GM18517 (cell line): Measurements from ENCODE around the gene HID1.
"Not testable (repeated sequence)": the region's sequence is repeated elsewhere in the genome, so short reads cannot be mapped to it uniquely, and the experiment has no call there.

ENCODE experiments used
- ATAC-seq: cut with Tn5 transposase; IDR thresholded peaks from one replicate; pipeline ENCODE4 v1.9.1; 2021; ENCODE audit warnings: mild to moderate bottlenecking, moderate library complexity; ENCODE audit not compliant: unreplicated experiment

Gene HID1

DNA sequence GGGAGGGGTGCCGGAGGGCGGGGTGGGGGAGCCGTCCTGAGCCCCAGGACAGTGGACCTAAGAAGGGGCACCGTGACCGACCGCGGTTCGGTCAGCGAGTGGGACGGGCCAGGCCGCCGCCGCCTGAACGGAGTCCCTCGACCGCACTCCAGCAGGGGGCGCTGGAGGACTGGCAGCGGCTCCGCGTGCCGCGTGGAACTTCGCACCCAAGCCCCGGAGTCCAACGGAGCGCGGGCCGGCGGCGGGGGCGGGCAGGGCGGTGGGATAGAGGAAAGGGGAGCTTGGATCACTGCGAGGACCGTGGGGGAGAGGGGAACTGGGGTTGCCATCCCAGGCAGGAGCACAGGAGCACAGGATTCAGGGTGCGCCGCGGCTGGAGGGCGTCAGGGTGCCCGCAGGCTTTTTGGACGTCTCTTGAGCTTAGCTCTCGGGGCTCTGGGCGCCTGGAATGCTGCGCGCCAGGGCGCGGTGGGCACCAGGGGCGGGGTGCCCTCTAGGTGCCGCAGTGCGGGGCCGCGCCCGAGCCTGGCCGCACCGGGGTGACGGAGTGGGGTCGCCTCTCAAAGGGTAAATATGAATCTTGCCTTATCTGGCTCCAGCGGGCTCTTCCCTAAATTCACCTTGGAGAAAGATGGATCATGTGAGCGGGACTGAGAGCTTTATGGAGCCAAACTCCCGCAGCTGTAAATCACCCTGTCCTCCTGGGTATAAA is 48.9 kb downstream of the HID1 start:
- ATAC-seq, result no peak

GRCh38 chr17:74922694-74923537 is 49.6 kb downstream of the HID1 start, which contains the start of gene USH1G:
Gene USH1G, minus strand, starts transcription at chr17:74923255. Its CDS starts 182 bp downstream, at chr17:74923073.
- no peak for ATAC-seq

GRCh38 chr17:74922172-74922571 is 50.4 kb downstream of the HID1 start:
- ATAC-seq, result no peak

DNA sequence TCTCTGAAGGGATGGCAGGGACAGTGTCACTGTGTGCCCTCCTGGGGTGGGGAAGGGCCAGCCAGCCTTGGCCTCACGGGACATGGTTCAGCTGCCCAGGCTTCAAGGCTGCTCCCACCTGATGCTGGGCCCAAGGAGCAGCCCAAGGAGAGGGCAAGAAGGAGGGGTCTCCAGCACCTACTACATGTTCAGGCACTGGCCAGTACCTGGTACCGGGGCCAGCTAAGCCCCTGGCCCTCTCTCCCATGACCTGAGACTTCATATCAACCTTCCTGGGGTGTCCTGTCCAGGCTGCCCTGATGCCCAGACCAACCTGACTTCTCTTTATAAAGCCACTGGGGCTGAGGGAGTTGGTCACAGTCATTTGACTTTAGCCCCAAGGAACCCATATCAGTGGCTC is 50.8 kb downstream of the HID1 start:
- ATAC-seq, result no peak

GRCh38 chr17:74921026-74921681 is 51.4 kb downstream of the HID1 start:
- ATAC-seq, result no peak

- no peak for ATAC-seq
Measured at GRCh38 chr17:74920642-74921025, 51.9 kb downstream of the HID1 start.

- no peak for ATAC-seq
Measured at GRCh38 chr17:74920306-74920620, 52.3 kb downstream of the HID1 start.

- ATAC-seq, result no peak
Measured at GRCh38 chr17:74919440-74920305, 52.9 kb downstream of the HID1 start.

GRCh38 chr17:74918906-74919305 is 53.7 kb downstream of the HID1 start:
- ATAC-seq, result no peak

GRCh38 chr17:74917430-74917829 is 55.1 kb downstream of the HID1 start:
- ATAC-seq, result no peak

GRCh38 chr17:74916851-74917199 is 55.7 kb downstream of the HID1 start:
- ATAC-seq, result no peak

- ATAC-seq, result no peak
Measured at GRCh38 chr17:74916136-74916850, 56.3 kb downstream of the HID1 start.

GRCh38 chr17:74911423-74911822 is 61.1 kb downstream of the HID1 start:
- not testable (repeated sequence) for ATAC-seq

GRCh38 chr17:74909097-74909496 is 63.5 kb downstream of the HID1 start:
- not testable (repeated sequence) for ATAC-seq

GRCh38 chr17:74907012-74907411 is 65.5 kb downstream of the HID1 start:
- no peak for ATAC-seq

DNA sequence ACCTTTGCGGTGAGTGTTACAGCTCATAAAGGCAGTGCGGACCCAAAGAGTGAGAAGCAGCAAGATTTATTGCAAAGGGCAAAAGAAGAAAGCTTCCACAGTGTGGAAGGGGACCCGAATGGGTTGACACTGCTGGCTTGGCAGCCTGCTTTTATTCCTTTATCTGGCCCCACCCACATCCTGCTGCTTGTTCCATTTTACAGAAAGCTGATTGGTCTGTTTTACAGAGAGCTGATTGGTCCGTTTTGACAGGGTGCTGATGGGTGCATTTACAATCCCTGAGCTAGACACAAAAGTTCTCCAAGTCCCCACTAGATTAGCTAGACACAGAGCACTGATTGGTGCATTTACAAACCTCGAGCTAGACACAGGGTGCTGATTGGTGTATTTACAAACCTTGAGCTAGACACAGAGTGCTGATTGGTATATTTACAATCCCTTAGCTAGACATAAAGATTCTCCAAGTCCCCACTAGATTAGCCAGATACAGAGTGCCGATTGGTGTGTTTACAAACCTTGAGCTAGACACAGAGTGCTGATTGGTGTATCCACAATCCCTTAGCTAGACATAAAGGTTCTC is 66.3 kb downstream of the HID1 start:
- not testable (repeated sequence) for ATAC-seq

GRCh38 chr17:74904687-74905409 is 67.7 kb downstream of the HID1 start:
- ATAC-seq, result no peak

- ATAC-seq, result no peak
Measured at GRCh38 chr17:74903671-74904070, 68.9 kb downstream of the HID1 start.

DNA sequence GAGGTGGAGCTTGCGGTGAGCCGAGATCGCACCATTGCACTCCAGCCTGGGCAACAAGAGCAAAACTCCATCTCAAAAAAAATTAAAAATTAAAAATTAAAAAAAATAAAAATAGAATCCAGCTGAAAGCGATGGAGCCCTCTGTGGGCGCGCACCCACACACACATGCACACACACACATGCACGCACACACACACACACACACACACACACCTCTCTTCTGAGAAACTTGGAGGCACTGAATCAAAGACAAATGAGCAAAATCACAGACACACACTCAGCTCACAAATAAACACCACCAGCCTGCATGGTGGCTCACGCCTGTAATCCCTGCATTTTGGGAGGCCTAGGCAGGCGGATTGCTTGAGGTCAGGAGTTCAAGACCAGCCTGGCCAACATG is 69.5 kb downstream of the HID1 start:
- no peak for ATAC-seq
